Neural progenitor cell (in vitro differentiated cells): ENCODE measurements around the gene GALNTL6. TPM values are rescaled to one million over a fixed set of nuclear protein-coding genes. Genes with fewer than 3 reads are reported as not detected.
A peak's percentile ranks its signal among the peaks of the same experiment; 100 is the strongest.

Experiments
- DNase-seq: peaks from one replicate; pipeline ENCODE4 v3.0.0-alpha.2; 2016; ENCODE audit warnings: low spot score
- H2AFZ ChIP-seq: fragments of 200-600 bp; sonication (generic); replicated peaks from 2 replicates; pipeline ENCODE4 v1.6.1; 2016; ENCODE audit warnings: antibody characterized with exemption
- H3F3A ChIP-seq: fragments of 200-600 bp; sonication (generic); 2 replicates; pipeline ENCODE4 v1.6.1; 2016; ENCODE audit warnings: antibody characterized with exemption, low read depth
- H3K27ac ChIP-seq: fragments of 200-600 bp; sonication (generic); 2 replicates; pipeline ENCODE4 v1.5.1; 2016; ENCODE audit warnings: mild to moderate bottlenecking
- H3K27me3 ChIP-seq: fragments of 200-600 bp; sonication (generic); 2 replicates; pipeline ENCODE4 v1.6.1; 2016; ENCODE audit warnings: mild to moderate bottlenecking, moderate library complexity
- H3K36me3 ChIP-seq: fragments of 200-600 bp; sonication (generic); 2 replicates; pipeline ENCODE4 v1.5.1; 2016
- H3K4me1 ChIP-seq: fragments of 200-600 bp; sonication (generic); 2 replicates; pipeline ENCODE4 v1.6.1; 2016; ENCODE audit warnings: mixed run types
- H3K4me2 ChIP-seq: fragments of 200-600 bp; sonication (generic); 2 replicates; pipeline ENCODE4 v1.6.1; 2016
- H3K4me3 ChIP-seq: fragments of 200-600 bp; sonication (generic); 2 replicates; pipeline ENCODE4 v1.5.1; 2016
- H3K79me2 ChIP-seq: fragments of 200-600 bp; sonication (generic); 2 replicates; pipeline ENCODE4 v1.6.1; 2016; ENCODE audit warnings: low read depth
- H3K9ac ChIP-seq: fragments of 200-600 bp; sonication (generic); 2 replicates; pipeline ENCODE4 v1.6.1; 2016
- H3K9me3 ChIP-seq: fragments of 200-600 bp; sonication (generic); 2 replicates; pipeline ENCODE4 v1.5.1; 2016; ENCODE audit warnings: low read depth
- H4K20me1 ChIP-seq: fragments of 200-600 bp; sonication (generic); 2 replicates; pipeline ENCODE4 v1.6.1; 2016; ENCODE audit warnings: low read depth
- H3K27ac Mint-ChIP-seq: 3 replicates; pipeline ENCODE4 v1.8.0; 2021; ENCODE audit warnings: mixed read lengths
- H3K27me3 Mint-ChIP-seq: 2 replicates; pipeline ENCODE4 v1.8.0; 2022; ENCODE audit warnings: low read depth, mild to moderate bottlenecking, inconsistent platforms, moderate library complexity, mixed read lengths; ENCODE audit not compliant: insufficient read depth
- H3K36me3 Mint-ChIP-seq: 3 replicates; pipeline ENCODE4 v1.8.0; 2021; ENCODE audit warnings: mixed read lengths
- H3K4me1 Mint-ChIP-seq: 3 replicates; pipeline ENCODE4 v1.8.0; 2021; ENCODE audit warnings: mixed read lengths
- H3K4me3 Mint-ChIP-seq: 3 replicates; pipeline ENCODE4 v1.8.0; 2021; ENCODE audit warnings: mild to moderate bottlenecking, moderate library complexity, mixed read lengths
- H3K9me3 Mint-ChIP-seq: 3 replicates; pipeline ENCODE4 v1.8.0; 2020; ENCODE audit warnings: mixed read lengths
- CTCF ChIP-seq: fragments of 200-600 bp; sonication (generic); IDR thresholded peaks from 2 replicates; pipeline ENCODE4 v1.5.1; 2017; ENCODE audit warnings: antibody characterized with exemption, mild to moderate bottlenecking
- EZH2 ChIP-seq: fragments of 200-600 bp; sonication (generic); IDR thresholded peaks from 2 replicates; pipeline ENCODE4 v1.6.1; 2017; ENCODE audit warnings: antibody characterized with exemption, mild to moderate bottlenecking, moderate library complexity
- EZH2phosphoT487 ChIP-seq: fragments of 200-600 bp; sonication (generic); IDR thresholded peaks from 2 replicates; pipeline ENCODE4 v1.6.1; 2017; ENCODE audit warnings: antibody characterized with exemption
- total RNA-seq: library from RNA; depleted of rRNA; stranded (reverse); fragments of >200 nt; gene quantifications from 2 replicates; pipeline ENCODE4 v1.2.3, GENCODE V29; 2015; ENCODE audit warnings: low replicate concordance

GALNTL6 gene
- total RNA-seq, 1 donor from 2014 or later: 0.15 TPM

DNA sequence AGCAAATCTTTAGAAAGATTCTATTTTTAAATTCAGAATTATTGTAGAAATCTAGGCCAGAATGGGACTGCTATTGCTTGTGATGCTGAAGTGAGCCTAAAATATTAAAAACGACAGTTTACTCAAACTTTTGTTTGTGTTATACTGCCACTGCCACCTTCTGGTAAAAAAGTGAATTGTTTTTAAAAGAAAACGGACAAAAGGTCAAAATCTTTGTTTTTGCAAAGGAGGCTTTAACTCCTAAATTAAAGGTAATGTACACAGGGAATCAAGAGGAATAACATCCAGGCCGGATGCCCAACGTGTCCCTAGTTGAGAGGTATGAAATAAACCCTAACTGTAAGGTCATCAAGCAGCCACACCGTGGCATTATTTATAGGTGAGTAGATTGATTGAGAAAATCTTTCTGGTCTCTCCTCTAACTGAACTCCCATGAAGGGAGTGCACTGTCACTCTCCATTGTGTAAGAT lies 1017.1 kb downstream of the GALNTL6 start:
- H3K27me3 Mint-ChIP-seq: peaks cover 5% of the 10 kb centered on the region
- Histone ChIP-seq H3K27ac (no peak overlapping the region), H3K9ac (no peak overlapping the region), H3K4me2 (no peak overlapping the region), H3K4me3 (no peak overlapping the region), H3K27me3 (no peaks in the 10 kb centered on the region), H3K79me2 (no peaks in the 10 kb centered on the region), H3K36me3 (no peaks in the 10 kb centered on the region), H3K9me3 (no peaks in the 10 kb centered on the region), H3K4me1 (no peaks in the 10 kb centered on the region), H3F3A (no peaks in the 10 kb centered on the region), H4K20me1 (no peaks in the 10 kb centered on the region), H2AFZ (peak overlapping the region; percentile 99)
- TF ChIP-seq EZH2: no peak
- TF ChIP-seq CTCF: peak; percentile 68
- TF ChIP-seq EZH2phosphoT487: no peak
- H3K4me1 Mint-ChIP-seq: peaks cover 13% of the 10 kb centered on the region
- H3K36me3 Mint-ChIP-seq: no peaks in the 10 kb centered on the region
- H3K27ac Mint-ChIP-seq: peak overlapping the region; percentile 89
- DNase-seq: peak; percentile 40
- H3K9me3 Mint-ChIP-seq: peaks cover 7% of the 10 kb centered on the region
- no peak overlapping the region for H3K4me3 Mint-ChIP-seq

DNA sequence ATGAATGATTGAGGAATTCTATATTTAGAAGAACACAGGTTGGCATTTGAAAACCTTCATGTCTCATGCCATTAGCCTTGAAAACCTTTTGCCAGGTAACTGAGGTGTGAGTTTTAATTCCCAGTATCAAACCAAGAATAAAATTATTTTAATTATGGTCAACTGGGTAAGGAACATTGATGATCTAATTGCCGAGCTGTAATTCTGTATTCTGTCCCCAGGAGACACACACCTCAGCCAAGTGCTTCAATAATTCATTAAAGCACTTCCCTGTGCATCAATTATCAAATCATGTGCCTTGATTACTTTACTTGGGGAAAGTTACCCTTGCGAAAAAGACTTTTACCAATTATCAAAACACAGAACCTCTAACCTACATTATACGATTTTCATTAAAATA lies 1023.5 kb downstream of the GALNTL6 start:
- H3K4me2 ChIP-seq: no peak overlapping the region
- no peak for DNase-seq
- H3K4me3 ChIP-seq: no peak overlapping the region
- no peak overlapping the region for H3K27ac ChIP-seq
- no peaks in the 10 kb centered on the region for H4K20me1 ChIP-seq
- Mint-ChIP-seq H3K9me3 (peaks cover 2% of the 10 kb centered on the region), H3K4me3 (no peak overlapping the region), H3K4me1 (peaks cover 3% of the 10 kb centered on the region), H3K36me3 (no peaks in the 10 kb centered on the region), H3K27me3 (no peaks in the 10 kb centered on the region), H3K27ac (no peak overlapping the region)
- H3K79me2 ChIP-seq: no peaks in the 10 kb centered on the region
- H3K4me1 ChIP-seq: peaks cover 10% of the 10 kb centered on the region
- no peak for TF ChIP-seq EZH2phosphoT487
- no peak for TF ChIP-seq EZH2
- TF ChIP-seq CTCF: no peak
- H3F3A ChIP-seq: no peaks in the 10 kb centered on the region
- H3K36me3 ChIP-seq: no peaks in the 10 kb centered on the region
- H3K9ac ChIP-seq: no peak overlapping the region
- no peak overlapping the region for H2AFZ ChIP-seq
- H3K27me3 ChIP-seq: no peaks in the 10 kb centered on the region
- H3K9me3 ChIP-seq: no peaks in the 10 kb centered on the region

DNA sequence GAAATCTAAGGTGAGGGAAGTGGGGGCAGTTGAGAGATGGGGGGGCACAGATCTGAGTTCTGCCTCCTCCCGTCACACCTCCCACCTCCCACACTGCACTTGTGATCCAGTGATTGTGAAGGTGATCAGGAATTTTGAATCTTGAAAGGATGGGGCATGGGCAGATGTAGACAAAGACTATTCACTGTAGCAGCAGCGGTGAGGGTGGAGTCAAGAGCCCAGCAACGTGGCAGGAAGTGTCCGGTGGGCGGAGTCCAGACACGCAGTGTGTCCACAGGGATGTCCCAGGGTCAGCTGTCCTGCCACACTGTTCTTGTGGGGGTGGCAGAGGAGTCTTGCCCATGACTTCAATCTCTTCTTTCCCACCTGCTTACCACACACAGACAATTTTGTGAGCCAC lies 1024.9 kb downstream of the GALNTL6 start:
- Mint-ChIP-seq H3K36me3 (no peaks in the 10 kb centered on the region), H3K4me3 (no peak overlapping the region), H3K9me3 (peaks cover 3% of the 10 kb centered on the region), H3K27ac (no peak overlapping the region), H3K4me1 (peaks cover 14% of the 10 kb centered on the region), H3K27me3 (no peaks in the 10 kb centered on the region)
- H4K20me1 ChIP-seq: no peaks in the 10 kb centered on the region
- H3K4me1 ChIP-seq: peaks cover 21% of the 10 kb centered on the region
- peaks cover 5% of the 10 kb centered on the region for H3F3A ChIP-seq
- no peak overlapping the region for H2AFZ ChIP-seq
- no peaks in the 10 kb centered on the region for H3K36me3 ChIP-seq
- H3K27me3 ChIP-seq: no peaks in the 10 kb centered on the region
- H3K4me2 ChIP-seq: no peak overlapping the region
- no peak overlapping the region for H3K4me3 ChIP-seq
- no peaks in the 10 kb centered on the region for H3K79me2 ChIP-seq
- peak; percentile 35 for DNase-seq
- H3K9ac ChIP-seq: no peak overlapping the region
- H3K9me3 ChIP-seq: no peaks in the 10 kb centered on the region
- TF ChIP-seq CTCF (no peak), EZH2 (no peak)
- no peak overlapping the region for H3K27ac ChIP-seq
